ENCODE data around the gene CSTPP1.

CSTPP1 gene

GRCh38 chr11:47144541-47144940 lies 208.0 kb downstream of the CSTPP1 start:
- DNase-seq: no peak

- DNase-seq: no peak
Observed at GRCh38 chr11:47147250-47147649, 210.7 kb downstream of the CSTPP1 start.

- DNase-seq: no peak
Observed at GRCh38 chr11:47147681-47148080, 211.1 kb downstream of the CSTPP1 start.

GRCh38 chr11:47148270-47148669 lies 211.7 kb downstream of the CSTPP1 start:
- no peak for DNase-seq

GRCh38 chr11:47148903-47149531 lies 212.5 kb downstream of the CSTPP1 start:
- DNase-seq: no peak

- no peak for DNase-seq
Observed at GRCh38 chr11:47149782-47150181, 213.2 kb downstream of the CSTPP1 start.

DNA sequence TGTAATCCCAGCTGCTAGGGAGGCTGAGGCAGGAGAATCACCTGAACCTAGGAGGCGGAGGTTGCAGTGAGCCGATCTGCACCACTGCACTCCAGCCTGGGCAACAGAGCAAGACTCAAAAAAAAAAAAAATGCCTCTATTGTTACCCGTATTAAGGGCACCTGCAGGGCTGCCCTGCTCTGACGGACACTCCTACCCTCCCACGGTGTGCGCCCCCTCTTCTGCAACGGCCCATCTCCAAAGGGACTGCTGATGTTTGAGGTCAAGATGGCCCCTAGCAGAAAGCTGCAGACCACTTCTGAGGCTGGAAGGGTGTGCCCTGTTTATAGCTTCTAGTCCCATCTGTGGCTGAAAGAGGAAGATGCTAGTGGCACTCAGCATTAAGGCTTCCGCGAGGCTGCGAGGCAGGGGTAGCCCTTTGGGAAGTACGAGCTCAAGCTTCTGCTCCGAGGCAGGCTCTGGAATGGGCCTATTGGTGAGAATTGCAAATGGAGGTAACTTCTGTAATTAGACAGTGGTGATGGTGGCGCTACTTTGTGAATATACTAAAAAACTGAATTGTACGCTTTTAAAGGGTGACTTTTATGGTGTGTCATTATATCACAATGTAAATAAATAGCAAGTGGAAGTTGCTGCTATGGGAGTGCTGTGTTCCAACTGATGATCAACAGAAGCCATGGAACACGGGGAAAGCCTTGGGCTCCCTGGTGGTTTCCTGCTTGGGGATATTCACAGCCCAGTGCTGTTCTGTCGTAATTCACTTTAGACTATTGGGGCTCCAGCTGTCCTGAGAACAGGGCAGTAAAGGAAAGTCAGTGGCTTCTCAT lies 215.8 kb downstream of the CSTPP1 start:
- no peak for DNase-seq

DNA sequence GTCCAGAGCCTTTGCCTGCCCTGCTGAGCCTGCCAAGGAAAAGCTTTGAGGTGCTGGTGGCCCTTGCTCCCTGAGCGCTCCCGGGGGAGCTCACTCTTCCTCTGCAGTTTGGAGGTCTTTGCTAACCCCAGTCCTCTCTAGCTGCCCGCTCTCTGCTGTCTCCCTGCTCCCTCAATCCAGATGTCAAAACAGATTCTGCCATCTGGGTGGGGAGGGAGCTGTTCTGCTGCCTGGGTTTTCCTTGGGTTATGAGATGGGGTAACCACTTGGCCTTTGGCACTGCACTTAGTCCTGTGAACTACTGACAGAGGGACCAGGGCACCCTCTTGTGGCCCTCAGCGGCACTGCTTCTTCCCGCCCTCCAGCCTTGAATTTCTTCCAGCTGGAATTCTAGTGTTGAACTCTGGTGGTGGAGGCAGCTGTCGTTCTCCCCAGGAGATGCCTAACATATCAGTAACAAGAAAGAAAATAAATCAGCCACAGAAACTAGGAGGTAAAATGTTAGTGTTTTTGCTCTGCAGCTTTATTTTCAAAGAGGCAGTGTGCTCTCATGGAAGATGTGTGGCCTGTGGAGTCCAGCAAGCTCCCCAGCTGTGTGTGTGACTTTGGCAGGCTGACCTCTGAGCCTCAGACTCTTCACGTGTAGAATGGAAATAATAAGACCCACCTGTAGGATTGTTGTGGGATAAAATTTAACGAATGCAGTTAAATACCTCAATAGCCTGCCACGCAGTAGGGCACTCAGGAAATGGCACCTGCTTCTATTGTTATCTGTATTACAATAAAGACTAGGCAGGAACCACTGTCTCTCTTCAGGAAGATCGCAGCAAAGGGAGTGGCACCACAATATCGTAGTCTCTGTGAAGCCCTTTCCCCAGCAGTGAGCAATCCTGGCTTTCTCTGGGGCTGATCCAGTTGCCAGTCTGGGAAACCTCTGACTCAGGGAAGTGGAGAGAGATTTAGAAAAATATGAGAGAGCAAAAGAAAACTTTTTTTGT lies 216.7 kb downstream of the CSTPP1 start:
- DNase-seq: peak; percentile 66

DNA sequence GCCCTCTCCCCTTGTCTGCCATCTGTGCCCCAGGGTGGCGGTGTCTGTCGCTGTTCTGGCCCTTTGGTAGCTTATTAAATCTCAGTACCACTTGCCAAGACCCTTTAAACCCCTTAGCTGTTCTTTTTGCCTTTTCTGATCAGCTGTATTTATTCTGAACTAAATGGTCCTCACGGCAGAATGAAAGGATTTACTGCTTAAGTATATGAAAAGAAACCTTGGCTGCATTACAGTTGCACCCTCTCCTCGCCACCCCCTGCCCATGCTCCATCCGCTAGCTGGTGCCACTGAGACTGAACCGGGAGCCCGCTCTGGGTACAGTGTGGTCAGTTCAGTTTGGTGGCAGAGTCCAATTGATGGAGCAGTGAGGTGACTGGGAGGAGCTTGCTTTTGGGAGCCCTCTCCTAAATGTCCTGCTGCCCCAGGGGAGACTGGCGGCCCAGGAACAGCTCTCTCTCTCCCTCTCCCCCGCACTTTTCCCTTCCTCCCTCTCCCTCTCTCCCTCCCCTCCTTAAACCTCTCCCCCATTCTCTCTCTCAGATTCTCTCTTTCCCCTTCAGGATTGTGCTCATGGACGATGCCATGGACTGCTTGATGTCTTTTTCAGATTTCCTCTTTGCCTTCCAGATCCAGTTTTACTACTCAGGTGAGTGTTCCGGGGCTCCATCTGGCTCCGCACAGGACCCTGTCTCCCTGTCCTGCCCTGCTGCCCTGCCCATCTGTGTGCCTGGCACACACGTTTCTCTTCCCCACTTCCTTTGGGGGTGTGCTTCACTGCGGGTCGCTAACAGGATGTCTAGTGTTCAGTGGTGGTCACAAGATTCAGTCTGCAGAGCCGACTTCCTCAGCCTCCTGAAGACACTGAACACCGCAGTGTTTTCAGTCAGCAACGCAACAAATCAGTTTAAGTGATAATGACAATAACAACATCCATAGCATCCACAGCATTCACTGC lies 218.3 kb downstream of the CSTPP1 start:
- no peak for DNase-seq

DNA sequence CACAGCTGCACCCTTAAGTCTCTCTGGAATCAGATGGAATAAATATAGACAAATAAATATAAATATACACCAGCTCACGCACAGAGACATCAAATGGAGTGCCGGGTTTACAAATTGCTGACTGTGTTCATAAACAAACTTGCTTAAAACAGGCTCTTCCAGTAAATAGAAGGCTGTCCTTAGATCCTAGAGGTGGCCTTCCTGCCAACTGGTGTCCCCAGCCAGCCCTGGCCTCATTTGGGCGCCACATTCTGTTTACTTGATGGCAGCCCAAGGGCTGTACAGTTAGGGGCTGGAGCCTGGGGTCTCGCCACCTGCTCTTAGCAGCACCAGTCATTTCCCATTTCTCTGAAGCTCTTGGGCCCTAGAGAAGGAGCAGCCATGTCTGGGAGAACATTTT lies 219.3 kb downstream of the CSTPP1 start:
- DNase-seq: no peak

DNA sequence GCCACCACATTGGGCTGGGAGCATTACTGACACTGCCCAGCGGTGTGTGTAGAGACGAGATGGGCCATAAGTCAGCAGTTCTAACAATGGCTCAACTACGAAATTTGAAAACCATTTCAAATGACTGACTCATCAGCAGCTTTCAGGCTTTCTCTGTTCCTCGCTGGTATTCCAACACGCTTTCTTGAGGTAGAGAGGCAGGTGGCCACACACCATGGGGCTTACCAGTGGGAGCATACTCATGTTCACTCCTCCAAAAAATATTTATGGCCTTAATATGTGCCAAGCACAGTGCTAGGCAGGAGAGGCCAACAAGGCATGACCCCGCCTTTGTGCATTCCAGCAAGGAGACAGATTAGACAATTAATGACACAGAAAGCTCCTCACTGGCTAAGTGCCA lies 219.8 kb downstream of the CSTPP1 start:
- DNase-seq: no peak

DNA sequence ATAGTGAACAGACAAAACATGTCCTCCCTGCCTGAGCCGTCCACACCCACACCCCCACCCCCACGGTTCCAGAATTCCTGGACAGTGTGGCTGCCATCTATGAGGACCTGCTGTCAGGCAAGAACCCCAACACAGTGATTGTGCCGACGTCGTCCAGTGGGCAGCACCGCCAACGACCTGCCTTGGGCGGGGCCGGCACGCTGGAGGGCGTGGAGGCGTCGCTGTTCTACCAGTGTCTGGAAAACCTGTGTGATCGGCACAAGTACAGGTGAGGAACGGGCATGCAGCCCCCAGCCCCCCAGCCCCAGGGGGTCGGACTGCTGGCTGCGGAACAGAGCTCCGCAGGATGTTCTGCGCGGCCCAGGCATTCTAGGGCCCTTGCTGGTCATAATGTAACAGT lies 220.4 kb downstream of the CSTPP1 start:
- no peak for DNase-seq

DNA sequence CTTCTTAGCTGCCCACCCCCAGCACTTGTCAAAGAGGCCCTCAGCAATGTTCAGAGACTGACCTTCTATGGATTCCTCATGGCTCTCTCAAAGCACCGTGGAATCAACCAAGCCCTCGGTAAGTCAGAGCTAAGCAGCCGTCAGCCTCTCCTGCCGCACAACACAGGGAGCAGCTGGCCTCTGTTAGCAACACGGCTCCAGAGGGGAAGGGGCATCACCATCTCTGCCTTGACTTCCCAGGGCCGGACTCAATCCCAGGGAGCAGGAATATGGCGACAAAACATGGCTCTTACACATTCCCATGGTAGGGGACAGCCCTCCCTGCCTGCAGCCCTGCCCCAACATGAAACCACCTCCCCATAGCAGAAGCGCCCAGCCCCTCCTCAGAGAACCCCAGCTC lies 221.2 kb downstream of the CSTPP1 start:
- DNase-seq: no peak

- no peak for DNase-seq
Observed at GRCh38 chr11:47158242-47158641, 221.7 kb downstream of the CSTPP1 start.

- no peak for DNase-seq
Observed at GRCh38 chr11:47160753-47161133, 224.2 kb downstream of the CSTPP1 start.

DNA sequence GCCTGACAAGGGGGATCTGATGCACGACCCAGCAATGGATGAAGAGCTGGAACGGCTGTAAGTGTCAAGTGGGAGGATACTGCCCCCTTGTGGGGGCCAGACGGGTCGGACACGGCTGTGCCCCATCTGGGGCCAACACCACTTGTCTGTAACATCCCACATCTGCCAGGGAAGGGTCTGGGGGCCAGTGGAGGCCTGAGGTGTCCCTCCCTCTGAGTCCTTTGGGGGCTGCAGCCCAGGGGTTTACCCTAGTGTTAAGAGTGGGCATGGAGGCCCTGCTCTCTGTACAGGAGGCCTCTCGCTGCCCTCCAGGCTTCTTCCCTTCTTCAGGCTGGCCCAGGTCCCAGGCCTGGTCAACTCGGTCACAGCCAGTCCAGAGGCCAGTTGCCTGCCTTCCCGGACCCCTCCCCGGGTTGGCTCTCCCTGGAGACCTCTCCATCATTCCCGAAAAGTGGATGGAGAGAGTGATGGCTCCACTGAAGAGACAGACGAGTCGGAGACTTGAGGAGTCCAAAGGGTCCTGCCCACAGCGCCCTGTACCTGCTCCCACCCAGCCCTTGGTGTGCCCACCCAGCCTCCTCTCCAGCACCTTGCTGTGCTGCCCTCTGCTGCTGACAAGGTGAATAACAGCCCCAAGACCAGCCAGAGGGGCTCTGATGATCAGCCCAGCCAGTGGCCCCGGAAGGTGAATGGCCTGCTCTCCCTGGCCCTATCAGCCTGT lies 224.7 kb downstream of the CSTPP1 start:
- DNase-seq: peak; percentile 63

DNA sequence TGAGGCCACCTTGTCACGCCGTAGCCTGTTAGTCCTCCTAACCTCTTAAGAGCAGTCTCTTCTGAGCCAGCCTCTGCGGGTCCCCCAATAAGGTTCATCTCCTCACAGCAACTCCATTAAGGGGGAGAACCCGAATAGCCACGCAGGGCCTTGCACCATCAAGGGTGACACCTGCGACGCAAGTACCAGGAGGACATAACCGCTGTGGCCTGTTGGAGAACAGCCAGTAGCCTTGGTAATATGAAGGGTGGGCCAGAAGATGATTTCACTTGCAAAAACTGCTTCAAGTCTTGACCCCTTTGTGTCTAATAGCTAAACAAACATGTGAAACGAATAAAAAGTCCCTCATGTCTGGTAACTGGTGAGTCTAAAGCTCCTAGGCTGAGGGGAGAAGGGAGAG lies 225.3 kb downstream of the CSTPP1 start:
- DNase-seq: no peak

- no peak for DNase-seq
Observed at GRCh38 chr11:47162426-47162825, 225.9 kb downstream of the CSTPP1 start.

- DNase-seq: no peak
Observed at GRCh38 chr11:47163193-47163592, 226.6 kb downstream of the CSTPP1 start.

DNA sequence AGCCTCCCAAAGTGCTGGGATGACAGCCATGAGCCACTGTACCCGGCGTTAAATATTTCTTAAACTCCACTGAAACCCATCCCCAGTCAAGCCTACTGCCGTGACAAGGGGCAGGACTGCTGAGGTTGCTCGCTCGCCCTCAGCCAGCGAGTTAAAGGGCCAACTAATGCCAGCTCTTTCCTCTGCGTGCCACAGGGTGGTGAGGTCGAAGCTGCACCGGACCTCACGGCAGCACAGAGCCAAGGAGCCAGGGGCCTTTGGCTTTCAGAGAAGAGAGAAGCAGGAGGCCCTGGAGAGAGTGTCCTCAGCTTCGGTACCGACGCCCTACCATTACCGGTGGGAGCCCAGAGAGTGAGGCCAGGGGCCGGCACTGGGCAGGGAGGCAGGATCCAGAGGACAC lies 227.3 kb downstream of the CSTPP1 start:
- DNase-seq: no peak

DNA sequence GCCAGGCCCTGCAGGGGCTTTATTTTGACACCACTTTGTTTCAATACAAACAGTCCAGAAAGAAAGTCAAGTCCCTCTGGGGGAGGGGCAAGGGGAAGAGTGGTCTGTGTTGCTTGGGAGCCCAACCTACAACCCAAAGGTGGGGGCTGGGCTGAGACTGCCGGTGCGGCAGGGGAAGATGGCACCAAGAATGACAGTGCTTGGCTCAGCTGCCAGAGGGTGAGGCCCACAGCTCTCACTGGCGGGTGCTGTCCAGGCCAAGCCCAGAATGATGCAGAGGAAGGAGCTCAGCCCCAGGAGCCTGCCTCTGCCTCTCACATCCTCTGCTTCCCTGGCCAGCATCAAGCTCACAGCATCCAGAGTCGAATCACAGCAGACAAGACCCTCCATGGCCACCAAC lies 227.8 kb downstream of the CSTPP1 start:
- no peak for DNase-seq
